22Rv1 (cell line): ENCODE data around the gene DCP1B.

Source experiments
- CTCF ChIP-seq: fragments of 450-650 bp; IDR thresholded peaks from 2 replicates; pipeline ENCODE4 v1.5.1; 2017; ENCODE audit warnings: mild to moderate bottlenecking
- ZFX ChIP-seq: fragments of 450-650 bp; IDR thresholded peaks from 2 replicates; pipeline ENCODE4 v1.6.1; 2017; ENCODE audit warnings: antibody characterized with exemption, borderline replicate concordance

DNA sequence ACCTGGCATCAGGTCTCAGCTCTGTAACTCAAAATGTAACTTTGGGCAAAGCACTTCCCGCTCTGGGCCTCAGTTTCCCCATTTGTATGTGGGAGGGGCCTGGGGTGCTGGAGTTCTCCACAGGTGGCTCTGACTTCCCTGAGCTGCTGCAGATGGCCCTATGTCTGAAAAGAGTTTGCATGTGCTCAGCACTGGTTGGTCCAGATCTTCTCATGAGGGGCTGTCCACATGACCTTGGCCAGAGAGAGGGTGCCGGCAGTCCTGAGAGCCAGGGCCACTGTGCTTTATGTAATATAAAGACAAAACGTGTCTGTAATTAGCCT lies 78.6 kb downstream of the DCP1B start:
- TF ChIP-seq CTCF, result no peak
- TF ChIP-seq ZFX, result no peak
